ENCODE results near the gene SNRNP70. TPM values are rescaled to one million over a fixed set of nuclear protein-coding genes. Genes with fewer than 3 reads are reported as not detected.
A peak's percentile ranks its signal among the peaks of the same experiment; 100 is the strongest.
"Not testable (repeated sequence)": the region's sequence is repeated elsewhere in the genome, so short reads cannot be mapped to it uniquely, and the experiment has no call there.

Gene SNRNP70
- total RNA-seq, 1 donor from 2014 or later = 403 TPM

GRCh38 chr19:49074869-49075268 lies 10.4 kb upstream of the SNRNP70 start:
- Mint-ChIP-seq H3K27me3 (ENCODE audit: low read depth) (peaks cover 42% of the 10 kb centered on the region), H3K4me1 (peaks cover 10% of the 10 kb centered on the region), H3K36me3 (peaks cover 11% of the 10 kb centered on the region)
- H3K4me3 Mint-ChIP-seq; DNase-seq (ENCODE audit: low spot score in 2 of 2, unreplicated experiment in 2 of 2); H3K9me3 Mint-ChIP-seq; H3K27ac Mint-ChIP-seq: not testable (repeated sequence)
- TF ChIP-seq, protein P1, sequence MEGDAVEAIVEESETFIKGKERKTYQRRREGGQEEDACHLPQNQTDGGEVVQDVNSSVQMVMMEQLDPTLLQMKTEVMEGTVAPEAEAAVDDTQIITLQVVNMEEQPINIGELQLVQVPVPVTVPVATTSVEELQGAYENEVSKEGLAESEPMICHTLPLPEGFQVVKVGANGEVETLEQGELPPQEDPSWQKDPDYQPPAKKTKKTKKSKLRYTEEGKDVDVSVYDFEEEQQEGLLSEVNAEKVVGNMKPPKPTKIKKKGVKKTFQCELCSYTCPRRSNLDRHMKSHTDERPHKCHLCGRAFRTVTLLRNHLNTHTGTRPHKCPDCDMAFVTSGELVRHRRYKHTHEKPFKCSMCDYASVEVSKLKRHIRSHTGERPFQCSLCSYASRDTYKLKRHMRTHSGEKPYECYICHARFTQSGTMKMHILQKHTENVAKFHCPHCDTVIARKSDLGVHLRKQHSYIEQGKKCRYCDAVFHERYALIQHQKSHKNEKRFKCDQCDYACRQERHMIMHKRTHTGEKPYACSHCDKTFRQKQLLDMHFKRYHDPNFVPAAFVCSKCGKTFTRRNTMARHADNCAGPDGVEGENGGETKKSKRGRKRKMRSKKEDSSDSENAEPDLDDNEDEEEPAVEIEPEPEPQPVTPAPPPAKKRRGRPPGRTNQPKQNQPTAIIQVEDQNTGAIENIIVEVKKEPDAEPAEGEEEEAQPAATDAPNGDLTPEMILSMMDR (IDR thresholded peaks at IDR 0.05; ENCODE audit: unreplicated experiment) = peak; percentile 62

DNA sequence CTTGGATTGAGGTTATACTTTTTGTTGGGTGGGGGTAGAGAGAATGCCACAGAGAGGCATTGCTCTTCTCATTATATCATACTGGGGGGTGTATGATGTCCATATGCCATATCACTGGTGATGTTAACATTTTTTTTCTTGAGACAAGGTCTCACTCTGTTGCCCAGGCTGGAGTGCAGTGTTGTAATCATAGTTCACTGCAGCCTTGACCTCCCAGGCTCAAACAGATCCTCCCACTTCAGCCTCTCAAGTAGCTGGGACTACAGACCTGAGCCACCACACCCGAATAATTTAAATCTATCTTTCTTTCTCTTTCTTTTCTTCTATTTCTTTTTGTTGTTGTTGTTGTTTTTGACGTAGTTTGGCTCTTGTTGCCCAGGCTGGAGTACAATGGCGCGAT lies 4.9 kb upstream of the SNRNP70 start:
- no peak overlapping the region for H3K27ac Mint-ChIP-seq
- TF ChIP-seq, protein P1 (IDR thresholded peaks at IDR 0.05; ENCODE audit: unreplicated experiment) = no peak
- peaks cover 8% of the 10 kb centered on the region for H3K27me3 Mint-ChIP-seq (ENCODE audit: low read depth)
- no peak overlapping the region for H3K4me3 Mint-ChIP-seq
- H3K4me1 Mint-ChIP-seq = peaks cover 3% of the 10 kb centered on the region
- no peak for DNase-seq (ENCODE audit: low spot score in 2 of 2, unreplicated experiment in 2 of 2)
- no peaks in the 10 kb centered on the region for H3K9me3 Mint-ChIP-seq
- H3K36me3 Mint-ChIP-seq = no peaks in the 10 kb centered on the region

- no peak overlapping the region for H3K27ac Mint-ChIP-seq
- TF ChIP-seq, protein P1 (IDR thresholded peaks at IDR 0.05; ENCODE audit: unreplicated experiment) = no peak
- no peak for DNase-seq (ENCODE audit: low spot score in 2 of 2, unreplicated experiment in 2 of 2)
- no peaks in the 10 kb centered on the region for H3K9me3 Mint-ChIP-seq
- H3K27me3 Mint-ChIP-seq (ENCODE audit: low read depth) = peaks cover 8% of the 10 kb centered on the region
- peaks cover 8% of the 10 kb centered on the region for H3K4me1 Mint-ChIP-seq
- no peak overlapping the region for H3K4me3 Mint-ChIP-seq
- no peaks in the 10 kb centered on the region for H3K36me3 Mint-ChIP-seq
Observed at GRCh38 chr19:49081273-49081672, 4.0 kb upstream of the SNRNP70 start.

DNA sequence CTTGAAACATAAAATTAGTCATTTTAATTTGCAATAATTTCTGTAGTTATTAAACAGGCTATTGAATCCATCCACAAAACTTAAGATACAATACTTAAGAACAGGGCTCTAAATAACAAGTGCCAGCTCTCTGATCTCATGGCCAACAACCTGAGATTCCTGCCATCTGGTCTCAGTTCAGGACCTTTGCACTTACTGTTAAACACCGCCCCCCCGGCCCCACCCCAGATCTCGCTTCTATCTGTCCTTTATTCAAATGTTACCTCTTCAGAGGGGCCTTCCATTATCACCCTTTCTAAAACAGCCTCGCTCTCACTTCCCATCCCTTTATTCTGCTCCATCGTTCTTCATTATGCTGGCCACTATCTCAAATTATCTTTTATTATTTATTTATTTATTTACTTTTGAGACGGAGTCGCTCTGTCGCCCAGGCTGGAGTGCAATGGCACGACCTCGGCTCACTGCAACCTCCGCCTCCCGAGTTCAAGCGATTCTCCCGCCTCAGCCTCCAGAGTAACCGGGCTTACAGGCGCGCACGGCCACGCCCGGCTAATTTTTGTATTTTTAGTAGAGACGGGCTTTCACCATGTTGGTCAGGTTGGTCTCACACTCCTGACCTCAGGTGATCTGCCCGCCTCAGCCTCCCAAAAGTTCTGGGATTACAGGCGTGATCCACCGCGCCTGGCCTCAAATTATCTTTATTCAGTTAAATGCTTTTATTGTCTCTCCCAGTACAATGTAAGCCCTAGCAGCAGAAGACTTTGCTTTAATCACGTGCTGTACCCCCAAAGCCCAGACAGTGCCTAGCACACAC lies 838 bp upstream of the SNRNP70 start:
- Mint-ChIP-seq H3K4me3 (peak overlapping the region; percentile 97), H3K27me3 (ENCODE audit: low read depth) (peaks cover 8% of the 10 kb centered on the region), H3K36me3 (peaks cover 13% of the 10 kb centered on the region), H3K4me1 (peaks cover 18% of the 10 kb centered on the region), H3K27ac (peak overlapping the region; percentile 97), H3K9me3 (no peaks in the 10 kb centered on the region)
- DNase-seq (ENCODE audit: low spot score in 2 of 2, unreplicated experiment in 2 of 2) = no peak
- TF ChIP-seq, protein P1 (IDR thresholded peaks at IDR 0.05; ENCODE audit: unreplicated experiment) = no peak

DNA sequence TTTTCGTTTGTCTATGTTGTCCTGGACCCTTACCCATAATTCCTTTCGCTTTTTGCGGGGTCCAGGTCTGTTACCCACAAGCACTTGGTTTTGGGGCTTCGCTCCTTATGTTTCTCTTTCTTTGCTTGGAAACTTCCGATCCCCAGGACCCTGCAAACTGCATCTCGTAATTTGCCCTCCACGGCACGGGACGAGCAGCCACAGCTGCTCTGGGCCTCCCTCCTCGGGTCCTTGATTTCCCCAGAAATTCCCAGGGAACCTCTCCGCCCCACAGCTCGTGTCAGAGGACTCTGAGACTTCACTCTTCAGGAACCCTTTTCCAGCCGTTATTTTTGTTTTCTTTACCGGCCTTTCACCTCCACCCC lies 599 bp downstream of the SNRNP70 start:
- Mint-ChIP-seq H3K9me3 (no peaks in the 10 kb centered on the region), H3K27me3 (ENCODE audit: low read depth) (peaks cover 3% of the 10 kb centered on the region), H3K36me3 (peaks cover 20% of the 10 kb centered on the region), H3K27ac (peak overlapping the region; percentile 97), H3K4me3 (peak overlapping the region; percentile 97), H3K4me1 (peaks cover 18% of the 10 kb centered on the region)
- DNase-seq (ENCODE audit: low spot score in 2 of 2, unreplicated experiment in 2 of 2) = no peak
- TF ChIP-seq, protein P1 (IDR thresholded peaks at IDR 0.05; ENCODE audit: unreplicated experiment) = no peak

Data from mesothelial cell of epicardium (in vitro differentiated cells).